KOPT-K1 (cell line): Measurements from ENCODE around the gene OGFOD1.

Source experiments
- H3K27ac ChIP-seq: fragments of 200-600 bp; sonication (generic); 2 replicates; pipeline ENCODE4 v1.5.1; 2016; ENCODE audit warnings: antibody characterized with exemption, mild to moderate bottlenecking, low read depth, low read length; ENCODE audit not compliant: poor library complexity, severe bottlenecking
- H3K36me3 ChIP-seq: fragments of 200-600 bp; sonication (generic); 2 replicates; pipeline ENCODE4 v1.5.1; 2017; ENCODE audit warnings: antibody characterized with exemption, mild to moderate bottlenecking, low read length, moderate library complexity; ENCODE audit not compliant: insufficient read depth
- H3K9me3 ChIP-seq: fragments of 200-600 bp; sonication (generic); 2 replicates; pipeline ENCODE4 v1.5.1; 2017; ENCODE audit warnings: antibody characterized with exemption, low read length, mild to moderate bottlenecking; ENCODE audit not compliant: insufficient read depth, poor library complexity, severe bottlenecking

OGFOD1 gene

DNA sequence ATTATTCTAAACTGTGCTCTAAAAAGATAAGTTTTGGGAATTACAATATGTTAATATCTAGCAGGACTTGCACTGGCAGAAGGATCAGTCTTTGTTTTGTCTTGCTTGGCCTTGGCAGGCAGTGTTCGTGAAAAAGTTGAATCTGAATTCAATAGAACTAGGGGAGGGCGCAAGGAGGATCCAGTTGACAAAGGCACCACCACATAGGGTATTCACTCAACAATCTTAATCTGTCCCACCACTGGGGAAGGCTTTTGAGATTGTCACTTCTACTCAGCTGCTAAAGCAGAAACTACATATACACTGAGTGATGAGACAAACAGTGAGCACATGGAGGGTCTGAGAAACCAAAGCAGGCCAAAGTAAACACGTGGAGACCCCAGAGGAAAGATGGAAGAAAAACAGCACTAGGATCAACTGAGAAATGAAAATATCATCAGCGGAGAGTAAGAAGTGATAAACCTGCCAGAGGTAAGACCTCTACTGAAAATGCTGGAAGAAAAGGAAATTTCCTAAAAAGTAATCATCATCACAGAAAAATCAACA, 28.4 kb upstream of the OGFOD1 start:
- peaks cover 5% of the 10 kb centered on the region for H3K36me3 ChIP-seq
- no peaks in the 10 kb centered on the region for H3K9me3 ChIP-seq
- no peak overlapping the region for H3K27ac ChIP-seq

DNA sequence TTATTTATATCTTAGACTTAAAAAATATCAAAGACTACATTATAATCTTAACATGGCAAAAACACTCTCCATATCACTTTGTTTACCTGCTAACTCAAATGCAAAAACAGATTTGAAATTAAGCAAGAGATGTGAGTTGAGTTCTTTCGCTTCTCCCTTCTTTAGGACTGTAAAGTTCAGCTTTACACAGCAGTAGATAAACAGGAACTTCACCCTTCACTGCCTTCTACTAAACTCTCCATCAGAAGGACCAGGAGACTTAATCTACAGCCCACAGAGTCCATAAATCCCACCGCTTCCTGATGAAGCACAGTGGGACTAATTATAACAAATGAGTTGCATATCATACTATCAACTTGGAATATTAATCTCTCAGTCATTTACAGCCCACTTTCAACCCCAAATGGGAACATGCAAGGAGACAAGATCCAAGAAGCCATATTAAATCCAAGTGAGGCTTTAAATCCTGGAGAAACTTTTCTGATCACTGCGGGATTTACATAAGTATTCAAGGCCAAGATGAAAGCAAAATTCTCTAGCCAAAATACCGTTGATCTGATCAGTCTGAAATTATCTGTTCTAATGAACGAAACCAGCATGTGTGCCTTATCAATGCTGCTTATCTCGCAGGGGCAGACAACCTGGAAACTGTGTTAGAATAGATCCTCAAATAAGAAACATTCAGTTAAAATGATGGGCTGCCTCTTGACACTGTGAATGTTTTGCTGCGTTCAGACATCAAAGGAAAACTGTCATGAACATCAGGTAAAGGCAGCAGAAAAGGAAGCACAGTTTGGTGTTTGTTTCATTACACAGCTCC, 27.6 kb upstream of the OGFOD1 start:
- Histone ChIP-seq H3K36me3 (peaks cover 9% of the 10 kb centered on the region), H3K27ac (peak overlapping the region; percentile 78), H3K9me3 (no peaks in the 10 kb centered on the region)

DNA sequence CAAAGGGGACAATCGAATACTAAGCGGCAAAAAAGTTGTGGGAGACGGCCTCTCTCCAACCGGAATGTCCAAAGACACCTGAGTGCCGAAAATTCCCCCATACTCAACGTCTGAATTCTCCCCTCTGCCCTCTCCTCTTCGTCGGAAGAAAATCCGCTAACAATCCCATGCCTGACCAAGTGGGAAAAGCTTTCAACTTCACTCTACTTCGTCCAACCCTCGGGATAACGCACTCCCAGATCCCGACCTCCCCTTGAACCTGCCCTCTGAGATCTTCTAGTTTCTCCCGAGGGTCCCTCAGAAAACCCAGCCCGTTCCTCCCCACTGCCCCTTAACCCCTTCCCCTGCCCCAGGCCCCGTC, 27.0 kb upstream of the OGFOD1 start:
- Histone ChIP-seq H3K9me3 (no peaks in the 10 kb centered on the region), H3K27ac (peak overlapping the region; percentile 78), H3K36me3 (peaks cover 15% of the 10 kb centered on the region)

DNA sequence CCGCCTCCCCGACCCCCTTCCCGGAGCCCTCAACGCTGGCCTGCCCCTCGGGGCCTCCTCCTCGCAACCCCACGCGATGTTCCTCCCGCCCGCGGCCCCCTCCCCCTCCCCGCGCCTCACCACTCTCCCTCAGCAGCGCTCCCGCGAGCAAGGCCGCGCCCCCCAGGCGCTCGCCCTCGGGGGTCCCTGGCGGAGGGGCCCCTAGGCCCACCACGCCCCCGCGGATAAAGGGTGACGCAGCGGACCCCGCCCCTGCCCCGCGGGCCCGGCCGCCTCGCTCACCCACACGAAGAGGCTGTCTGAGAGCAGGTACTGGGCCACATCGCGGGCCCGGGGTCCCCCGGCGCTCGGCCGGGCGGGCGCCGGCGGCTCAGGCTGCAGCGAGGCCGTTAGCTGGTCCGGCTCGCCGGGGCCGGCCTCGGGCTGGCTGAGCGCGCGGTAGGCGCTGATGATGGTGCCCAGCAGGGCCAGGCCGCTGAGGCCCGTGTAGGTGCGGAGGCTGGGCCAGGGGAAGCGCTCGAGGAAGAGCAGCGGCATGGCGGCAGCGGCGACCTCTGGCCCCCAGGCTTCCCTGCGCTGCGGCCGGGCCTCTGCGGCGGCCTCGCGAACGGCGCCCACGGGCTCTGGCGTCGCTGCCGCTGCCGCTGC, 26.4 kb upstream of the OGFOD1 start:
- H3K27ac ChIP-seq: peak overlapping the region; percentile 78
- peaks cover 20% of the 10 kb centered on the region for H3K36me3 ChIP-seq
- H3K9me3 ChIP-seq: no peaks in the 10 kb centered on the region

DNA sequence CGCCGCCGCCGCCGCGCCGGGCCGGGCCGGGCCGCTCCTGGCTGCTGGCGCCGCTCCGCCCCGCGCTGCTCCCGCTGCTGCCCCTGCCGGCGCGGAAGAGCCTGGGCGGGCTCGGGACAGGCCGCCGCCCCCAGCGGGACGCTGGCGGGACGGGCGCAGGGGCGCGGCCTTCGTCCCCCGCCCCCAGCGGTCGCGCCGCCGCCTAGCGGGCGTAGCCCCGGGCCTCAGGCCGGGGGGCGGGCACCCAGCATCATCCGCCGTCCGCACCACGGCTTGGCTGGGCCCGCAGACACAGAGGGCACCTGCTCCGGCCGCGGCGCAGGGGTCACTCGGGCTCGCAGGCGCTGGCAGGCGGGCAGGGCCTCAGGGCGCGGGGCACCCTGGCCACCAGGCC, 25.9 kb upstream of the OGFOD1 start, which contains the start of gene AMFR:
Gene AMFR, minus strand, starts transcription at position 107 of the 394 bp plus-strand sequence. CDS start 218 bp downstream, outside the sequence.
- Histone ChIP-seq H3K36me3 (peaks cover 26% of the 10 kb centered on the region), H3K27ac (peak within 1 kb of the TSS; percentile 78)

DNA sequence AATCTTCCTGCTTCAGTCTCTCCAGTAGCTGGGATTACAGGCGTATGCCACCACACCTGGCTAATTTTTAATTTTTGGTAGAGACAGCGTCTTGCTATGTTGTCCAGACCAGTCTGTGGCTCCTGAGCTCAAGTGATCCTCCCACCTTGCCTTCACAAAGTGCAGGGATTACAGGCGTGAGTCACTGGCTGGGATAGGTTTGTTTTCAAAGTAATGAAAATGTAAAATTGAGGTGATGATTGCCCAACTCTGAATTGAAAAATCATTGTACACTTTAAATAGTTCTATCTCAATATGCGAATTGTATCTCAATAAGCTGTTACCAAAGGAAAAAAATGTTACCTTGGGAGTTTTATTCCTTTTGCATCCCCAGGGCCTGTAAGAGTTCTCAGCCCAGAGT, 24.8 kb upstream of the OGFOD1 start:
- Histone ChIP-seq H3K36me3 (peaks cover 37% of the 10 kb centered on the region), H3K9me3 (no peaks in the 10 kb centered on the region), H3K27ac (no peak overlapping the region)

More for the DNA sequence above, 25.9 kb upstream of the OGFOD1 start, which contains the start of gene AMFR:
- no peaks in the 10 kb centered on the region for H3K9me3 ChIP-seq

DNA sequence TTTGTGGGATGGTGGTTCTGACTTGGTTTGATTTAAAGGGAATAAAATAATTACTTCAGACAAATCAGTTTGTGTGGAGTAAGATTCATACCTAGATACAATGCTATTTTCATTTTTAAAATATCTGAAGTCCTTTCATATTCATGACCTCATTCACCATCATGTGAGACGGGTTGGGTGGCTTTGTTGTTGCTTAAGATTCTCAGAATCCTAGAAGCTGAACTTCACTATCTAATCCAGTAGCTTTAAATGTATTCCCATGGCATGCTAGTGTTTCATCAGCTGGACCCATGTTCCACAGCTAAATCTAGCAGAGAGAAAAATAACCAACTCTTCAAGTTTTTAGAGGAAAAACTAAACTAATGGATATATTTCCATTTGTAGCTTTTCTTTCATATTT, 23.3 kb upstream of the OGFOD1 start:
- peaks cover 52% of the 10 kb centered on the region for H3K36me3 ChIP-seq
- no peak overlapping the region for H3K27ac ChIP-seq
- no peaks in the 10 kb centered on the region for H3K9me3 ChIP-seq

DNA sequence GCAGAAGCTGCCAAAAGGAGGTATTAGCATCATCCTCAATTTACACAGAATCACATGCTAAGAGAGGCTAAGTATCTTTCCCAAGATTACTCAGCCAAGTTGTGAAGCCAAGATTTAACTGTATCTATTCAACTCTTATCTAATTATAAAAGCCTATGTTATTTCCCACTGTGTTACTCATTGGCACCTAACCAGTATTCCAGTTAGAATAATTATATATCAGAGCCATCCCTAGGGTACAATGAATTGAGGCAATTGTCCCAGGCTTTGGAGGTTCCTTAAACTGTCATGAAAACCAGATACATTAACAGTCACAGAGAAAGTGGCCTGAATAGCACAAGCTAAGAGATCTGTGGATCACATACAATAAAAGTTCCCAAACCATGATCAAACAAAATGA, 15.1 kb upstream of the OGFOD1 start:
- peaks cover 94% of the 10 kb centered on the region for H3K36me3 ChIP-seq
- no peak overlapping the region for H3K27ac ChIP-seq
- no peaks in the 10 kb centered on the region for H3K9me3 ChIP-seq

DNA sequence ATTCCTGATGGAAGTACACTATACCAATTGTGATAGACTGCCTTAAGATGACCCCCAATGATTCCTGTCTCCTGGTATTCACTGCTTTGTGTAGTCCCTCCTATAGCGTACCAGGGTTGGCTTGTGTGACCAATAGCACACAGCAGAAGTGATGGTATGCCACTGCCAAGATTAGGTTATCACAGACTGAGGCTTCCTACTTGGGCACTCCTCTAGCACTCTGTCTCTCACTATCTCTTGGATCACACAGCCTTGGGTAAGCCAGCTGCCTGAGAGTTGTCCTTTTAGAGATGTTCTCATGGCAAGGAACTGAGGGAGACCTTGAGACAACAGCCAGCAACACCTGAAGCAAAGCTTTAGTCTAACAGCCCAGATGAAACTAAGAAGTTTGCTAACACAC, 13.3 kb upstream of the OGFOD1 start:
- no peak overlapping the region for H3K27ac ChIP-seq
- H3K36me3 ChIP-seq: peaks cover 94% of the 10 kb centered on the region
- no peaks in the 10 kb centered on the region for H3K9me3 ChIP-seq

DNA sequence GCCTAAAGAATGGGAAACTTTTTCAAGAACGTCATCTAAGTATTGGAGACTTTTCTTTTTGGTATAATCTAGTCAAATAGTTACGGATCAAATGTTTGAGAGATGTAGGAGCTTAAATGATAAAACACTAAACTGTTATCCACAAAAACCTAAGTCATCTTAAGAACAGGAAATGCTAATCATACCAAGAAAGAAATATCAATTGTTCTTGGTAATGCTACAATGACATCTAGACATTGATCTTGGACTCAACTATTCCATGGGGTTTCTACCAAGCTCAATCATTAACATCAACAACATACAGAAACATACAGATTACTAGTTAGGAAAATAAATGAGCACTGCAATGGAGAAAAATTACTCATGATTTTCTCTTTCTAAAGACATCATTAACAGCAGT, 4.1 kb upstream of the OGFOD1 start:
- Histone ChIP-seq H3K27ac (no peak overlapping the region), H3K36me3 (peaks cover 56% of the 10 kb centered on the region), H3K9me3 (no peaks in the 10 kb centered on the region)

DNA sequence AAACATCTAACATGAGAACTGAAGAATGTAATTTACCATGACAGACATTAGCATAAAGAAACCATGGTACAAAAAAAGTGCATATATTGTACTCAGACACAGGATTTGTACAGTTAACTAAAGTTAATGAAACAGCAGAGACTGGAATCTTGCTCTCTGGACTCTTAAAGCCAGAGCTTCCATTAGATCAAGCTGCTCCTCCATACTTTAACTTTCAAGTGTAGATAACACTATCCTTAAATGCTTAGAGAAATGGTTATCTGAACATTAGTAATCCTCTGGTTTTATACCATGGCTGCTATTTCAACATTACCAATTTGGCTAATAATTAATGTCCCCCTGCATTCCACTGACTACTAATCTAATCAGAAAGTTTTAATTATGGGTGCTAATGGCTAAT, 3.3 kb upstream of the OGFOD1 start:
- Histone ChIP-seq H3K27ac (no peak overlapping the region), H3K36me3 (peaks cover 50% of the 10 kb centered on the region), H3K9me3 (no peaks in the 10 kb centered on the region)

DNA sequence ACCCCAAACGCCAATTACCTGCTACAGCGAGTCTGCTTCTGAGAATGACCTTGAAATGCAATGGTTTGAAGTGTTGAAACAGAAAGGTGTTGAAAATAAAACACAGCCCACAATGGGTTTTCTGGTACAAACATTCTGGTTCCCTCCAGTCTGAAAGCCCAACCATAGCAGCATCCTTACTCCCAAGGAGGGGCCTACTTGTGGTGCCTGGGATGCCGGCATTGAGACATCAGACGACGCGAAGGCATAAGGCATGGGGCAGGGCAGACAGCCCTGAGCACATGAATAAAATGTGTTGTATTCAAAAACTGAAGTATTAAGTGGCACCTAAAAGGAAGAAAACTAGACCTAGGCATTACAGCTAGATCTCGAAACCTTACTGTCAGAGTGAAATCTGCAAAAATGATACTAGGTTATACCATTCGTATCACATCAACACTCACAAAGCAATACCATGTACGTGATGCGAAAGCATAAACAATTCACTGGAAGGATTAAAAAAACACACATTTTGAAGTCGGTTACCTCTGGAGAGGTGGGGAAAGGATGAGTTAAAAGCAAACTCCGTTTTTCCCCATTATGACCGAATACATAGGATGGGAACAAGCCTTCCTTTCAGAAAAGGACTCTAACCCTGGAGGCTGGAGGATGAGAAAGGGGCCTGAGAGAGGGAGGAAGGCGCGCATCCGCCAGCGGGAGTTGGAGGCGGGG, 924 bp upstream of the OGFOD1 start:
- H3K27ac ChIP-seq: peak overlapping the region; percentile 84
- no peaks in the 10 kb centered on the region for H3K9me3 ChIP-seq
- peaks cover 51% of the 10 kb centered on the region for H3K36me3 ChIP-seq

DNA sequence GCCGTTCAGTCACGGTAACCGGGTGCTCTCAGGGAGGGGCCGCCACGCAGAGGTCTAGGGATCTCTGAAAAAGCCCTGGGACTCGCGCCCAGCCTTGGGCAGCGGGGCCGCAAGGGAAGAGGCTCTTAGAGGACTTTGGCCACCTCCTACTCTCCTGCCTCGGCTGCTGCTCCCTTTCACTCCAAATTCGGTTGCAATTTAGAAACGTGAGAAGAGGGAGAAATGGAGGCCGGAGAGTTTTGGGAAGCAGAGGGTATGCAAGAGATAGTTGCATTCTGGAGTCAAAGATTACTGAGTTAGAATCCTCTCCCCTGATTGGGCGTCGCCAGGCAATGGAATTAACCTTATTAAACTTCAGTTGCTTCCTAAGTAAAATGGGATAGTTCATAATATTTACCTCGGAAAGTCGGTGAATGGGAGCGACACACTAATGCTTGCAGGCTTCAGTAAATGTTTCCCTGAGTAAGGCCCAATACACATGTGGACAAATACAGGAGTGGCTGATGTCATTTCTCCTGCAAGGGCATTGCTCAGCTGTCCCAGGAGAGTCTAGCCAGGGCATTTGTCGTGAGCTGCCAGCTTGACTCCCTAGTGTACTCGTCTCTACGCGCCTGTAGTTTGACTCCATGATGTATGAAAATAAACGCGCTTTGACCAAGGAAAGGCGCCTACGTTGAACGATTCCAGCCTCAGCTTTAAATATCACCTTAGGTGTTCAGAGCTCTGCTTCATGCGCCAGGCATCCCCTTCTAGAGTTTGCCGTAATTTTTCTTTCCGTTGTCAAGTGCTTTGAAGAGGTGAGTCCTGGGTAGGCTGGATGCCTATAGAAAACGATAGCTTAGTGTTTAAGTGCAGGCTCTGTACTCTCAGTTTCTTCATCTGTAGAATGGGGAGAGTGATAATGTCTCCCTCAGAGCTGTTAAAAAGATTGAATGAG, 667 bp downstream of the OGFOD1 start:
- H3K36me3 ChIP-seq: peaks cover 51% of the 10 kb centered on the region
- no peaks in the 10 kb centered on the region for H3K9me3 ChIP-seq
- peak overlapping the region; percentile 84 for H3K27ac ChIP-seq

DNA sequence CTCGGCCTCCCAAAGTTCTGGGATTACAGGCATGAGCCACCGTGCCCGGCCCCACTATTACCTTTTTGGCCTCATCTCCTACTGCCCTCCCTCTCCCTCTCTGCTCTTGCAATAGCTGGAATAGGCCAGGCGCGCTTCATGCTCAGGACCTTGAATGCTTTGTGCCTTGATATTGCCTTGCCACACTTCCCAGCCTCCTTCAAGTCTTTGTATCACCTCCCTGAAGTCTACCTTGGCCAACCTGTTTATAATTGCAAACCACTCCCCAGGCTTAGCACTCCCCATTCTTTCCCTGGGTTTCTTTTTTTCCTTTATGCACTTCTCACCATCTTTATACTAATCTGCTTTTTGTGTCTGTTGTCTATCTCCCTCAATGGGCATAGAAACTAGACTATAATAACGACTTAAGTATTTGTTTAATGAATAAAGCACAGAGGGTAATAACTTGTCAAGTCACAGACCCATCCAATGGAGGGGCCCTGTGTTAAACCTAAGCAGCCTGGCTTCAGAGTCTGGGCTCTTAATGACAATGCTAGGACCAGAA, 6.6 kb downstream of the OGFOD1 start:
- no peaks in the 10 kb centered on the region for H3K9me3 ChIP-seq
- peaks cover 99% of the 10 kb centered on the region for H3K36me3 ChIP-seq
- H3K27ac ChIP-seq: no peak overlapping the region
